ENCODE results near the gene DIPK1A.

The DIPK1A gene

DNA sequence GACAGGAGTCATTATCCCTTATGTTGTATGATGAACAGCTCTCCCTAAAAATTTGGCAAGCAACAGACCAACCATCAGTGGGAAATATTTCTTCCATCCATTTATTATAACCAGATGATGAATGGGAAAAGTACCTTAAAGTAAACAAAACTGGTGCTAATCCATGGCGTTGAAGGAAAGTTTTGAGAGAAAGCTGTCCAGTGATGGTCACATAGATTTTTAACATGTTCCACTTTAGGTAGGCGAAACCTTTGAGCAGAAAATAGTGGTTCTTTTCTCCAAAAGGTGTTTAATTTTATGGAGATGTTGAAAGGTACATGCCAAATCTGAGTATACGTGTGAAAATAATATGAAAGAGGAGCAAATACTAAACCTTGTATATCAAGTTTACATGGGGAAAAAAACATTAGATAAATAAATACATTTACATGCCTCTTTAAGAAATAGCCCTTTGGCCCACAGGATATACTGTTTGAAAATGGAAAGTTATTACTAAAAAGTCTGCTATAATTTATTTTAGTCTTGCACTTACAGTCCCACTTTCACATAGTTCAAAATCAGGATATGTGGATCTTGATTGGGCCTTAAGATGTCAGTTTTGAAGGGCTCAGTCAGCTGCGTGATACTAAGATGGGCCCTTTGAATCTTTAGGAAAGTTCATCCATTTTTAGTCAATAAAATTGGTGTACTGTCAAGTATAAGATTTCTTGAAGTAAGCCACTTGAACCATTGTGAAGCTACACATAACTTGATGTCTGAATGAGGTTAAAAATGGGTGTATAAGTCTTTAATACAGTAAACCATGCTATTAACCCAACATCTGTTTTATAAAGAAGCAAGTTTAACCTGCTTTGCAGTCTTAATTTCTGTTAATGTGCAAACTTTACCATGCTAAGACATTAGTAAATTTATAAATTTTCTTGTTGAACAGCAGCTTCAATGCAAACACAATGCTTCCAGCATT, 118.9 kb downstream of the DIPK1A start:
- no peaks in the 10 kb centered on the region for H3K9me3 Mint-ChIP-seq
- H3K4me1 Mint-ChIP-seq (ENCODE audit: low read depth), result peaks cover 38% of the 10 kb centered on the region
- no peaks in the 10 kb centered on the region for H3K27me3 Mint-ChIP-seq
- peaks cover 81% of the 10 kb centered on the region for H3K36me3 Mint-ChIP-seq (ENCODE audit: low read depth)
- H3K4me3 Mint-ChIP-seq, result no peak overlapping the region
- H3K27ac Mint-ChIP-seq, result peak overlapping the region; percentile 16

DNA sequence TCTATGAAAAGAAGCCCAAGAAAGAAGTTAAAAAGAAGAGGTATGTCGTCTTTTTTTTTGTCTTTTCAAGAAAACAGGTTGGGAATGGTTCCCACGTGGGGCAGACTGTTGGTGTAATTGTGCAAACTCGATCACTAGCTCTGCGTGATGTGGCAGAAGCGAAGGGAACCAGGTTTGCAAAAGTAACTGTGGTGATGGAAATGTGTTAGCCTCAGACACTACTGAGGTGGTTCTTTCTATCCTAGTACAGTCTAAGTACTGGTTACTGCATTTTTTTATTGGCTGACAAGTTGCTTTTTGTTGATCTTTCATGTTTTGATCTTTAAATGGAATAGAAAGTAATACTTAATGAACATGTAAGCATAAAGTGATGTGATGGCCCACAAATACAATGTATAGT, 120.7 kb downstream of the DIPK1A start:
- Mint-ChIP-seq H3K27ac (peak overlapping the region; percentile 41), H3K36me3 (ENCODE audit: low read depth) (peaks cover 89% of the 10 kb centered on the region), H3K27me3 (no peaks in the 10 kb centered on the region), H3K4me3 (peak overlapping the region; percentile 48), H3K9me3 (no peaks in the 10 kb centered on the region), H3K4me1 (ENCODE audit: low read depth) (peaks cover 55% of the 10 kb centered on the region)

- Mint-ChIP-seq H3K36me3 (ENCODE audit: low read depth) (peaks cover 100% of the 10 kb centered on the region), H3K4me1 (ENCODE audit: low read depth) (peaks cover 67% of the 10 kb centered on the region), H3K9me3 (no peaks in the 10 kb centered on the region), H3K4me3 (peak overlapping the region; percentile 99), H3K27ac (peak overlapping the region; percentile 80), H3K27me3 (no peaks in the 10 kb centered on the region)
Observed at GRCh38 chr1:92839442-92839841, 121.8 kb downstream of the DIPK1A start.

- Mint-ChIP-seq H3K4me3 (peak overlapping the region; percentile 99), H3K9me3 (no peaks in the 10 kb centered on the region), H3K27ac (peak overlapping the region; percentile 78)
Observed at GRCh38 chr1:92838519-92838918, 122.7 kb downstream of the DIPK1A start.

GRCh38 chr1:92837062-92837461, 124.2 kb downstream of the DIPK1A start:
- H3K9me3 Mint-ChIP-seq, result no peaks in the 10 kb centered on the region
- peak overlapping the region; percentile 72 for H3K27ac Mint-ChIP-seq
- H3K4me3 Mint-ChIP-seq, result peak overlapping the region; percentile 99
- H3K27me3 Mint-ChIP-seq, result no peaks in the 10 kb centered on the region
- H3K4me1 Mint-ChIP-seq (ENCODE audit: low read depth), result peaks cover 83% of the 10 kb centered on the region
- H3K36me3 Mint-ChIP-seq (ENCODE audit: low read depth), result peaks cover 100% of the 10 kb centered on the region

More at GRCh38 chr1:92838519-92838918, 122.7 kb downstream of the DIPK1A start:
- no peaks in the 10 kb centered on the region for H3K27me3 Mint-ChIP-seq
- H3K4me1 Mint-ChIP-seq (ENCODE audit: low read depth), result peaks cover 75% of the 10 kb centered on the region
- peaks cover 100% of the 10 kb centered on the region for H3K36me3 Mint-ChIP-seq (ENCODE audit: low read depth)

- Mint-ChIP-seq H3K4me3 (peak overlapping the region; percentile 99), H3K27me3 (no peaks in the 10 kb centered on the region), H3K27ac (peak overlapping the region; percentile 100)
Observed at GRCh38 chr1:92834617-92835016, 126.6 kb downstream of the DIPK1A start.

GRCh38 chr1:92833840-92834239, 127.4 kb downstream of the DIPK1A start:
- peak overlapping the region; percentile 99 for H3K4me3 Mint-ChIP-seq
- H3K27ac Mint-ChIP-seq, result peak overlapping the region; percentile 100
- peaks cover 60% of the 10 kb centered on the region for H3K4me1 Mint-ChIP-seq (ENCODE audit: low read depth)
- peaks cover 70% of the 10 kb centered on the region for H3K36me3 Mint-ChIP-seq (ENCODE audit: low read depth)
- H3K9me3 Mint-ChIP-seq, result no peaks in the 10 kb centered on the region
- no peaks in the 10 kb centered on the region for H3K27me3 Mint-ChIP-seq

More at GRCh38 chr1:92834617-92835016, 126.6 kb downstream of the DIPK1A start:
- H3K9me3 Mint-ChIP-seq, result no peaks in the 10 kb centered on the region
- H3K4me1 Mint-ChIP-seq (ENCODE audit: low read depth), result peaks cover 66% of the 10 kb centered on the region
- peaks cover 78% of the 10 kb centered on the region for H3K36me3 Mint-ChIP-seq (ENCODE audit: low read depth)

GRCh38 chr1:92832537-92833114, 128.6 kb downstream of the DIPK1A start:
- no peaks in the 10 kb centered on the region for H3K27me3 Mint-ChIP-seq
- H3K4me3 Mint-ChIP-seq, result peak overlapping the region; percentile 99
- H3K27ac Mint-ChIP-seq, result peak overlapping the region; percentile 100
- H3K4me1 Mint-ChIP-seq (ENCODE audit: low read depth), result peaks cover 48% of the 10 kb centered on the region
- H3K9me3 Mint-ChIP-seq, result no peaks in the 10 kb centered on the region
- H3K36me3 Mint-ChIP-seq (ENCODE audit: low read depth), result peaks cover 58% of the 10 kb centered on the region

DNA sequence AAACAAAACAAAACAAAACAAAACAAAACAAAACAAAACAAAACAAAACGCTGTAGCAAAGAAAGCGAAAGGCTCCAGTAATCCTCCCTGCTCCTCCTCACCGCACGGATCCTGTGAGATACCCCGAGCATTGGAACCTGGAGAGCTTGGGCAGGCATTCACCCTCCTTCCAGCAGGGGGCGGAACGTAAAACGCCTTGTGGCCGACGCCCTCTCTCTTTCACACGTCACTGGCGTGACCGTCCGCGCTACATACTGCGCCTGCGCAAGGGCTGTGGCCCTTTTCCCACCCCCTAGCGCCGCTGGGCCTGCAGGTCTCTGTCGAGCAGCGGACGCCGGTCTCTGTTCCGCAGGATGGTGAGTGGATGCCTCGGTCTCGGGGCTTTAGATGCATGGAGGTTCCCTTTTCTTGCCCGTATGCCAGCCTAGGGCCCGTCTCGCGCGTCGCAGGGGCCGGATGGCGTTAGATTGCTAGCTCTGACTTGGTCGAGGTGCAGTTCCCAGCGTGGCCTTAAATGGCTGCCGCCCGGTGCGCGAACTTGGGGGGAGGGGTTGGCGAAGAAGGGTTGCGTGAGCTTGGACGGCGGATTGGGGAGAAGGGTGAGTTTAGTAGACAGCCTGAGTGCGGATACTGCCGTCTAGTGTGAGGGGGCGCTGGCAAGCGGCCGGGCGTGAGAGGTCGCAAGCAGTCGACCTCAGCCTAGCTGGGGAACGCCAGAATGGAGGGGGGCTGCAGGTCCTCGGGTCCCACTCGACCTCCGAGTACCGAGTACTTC, 129.3 kb downstream of the DIPK1A start, which contains the start of gene RPL5:
TSS of gene RPL5 (plus strand) at position 279 of the 775 bp plus-strand sequence. CDS start at position 354, 75 bp downstream.
- Mint-ChIP-seq H3K27ac (peak within 1 kb of the TSS; percentile 100), H3K4me1 (ENCODE audit: low read depth) (peaks cover 42% of the 10 kb centered on the region), H3K36me3 (ENCODE audit: low read depth) (peaks cover 51% of the 10 kb centered on the region), H3K27me3 (no peaks in the 10 kb centered on the region), H3K4me3 (peak within 1 kb of the TSS; percentile 99), H3K9me3 (no peaks in the 10 kb centered on the region)

- Mint-ChIP-seq H3K27ac (peak overlapping the region; percentile 33), H3K4me1 (ENCODE audit: low read depth) (peaks cover 36% of the 10 kb centered on the region), H3K4me3 (peak overlapping the region; percentile 99), H3K9me3 (no peaks in the 10 kb centered on the region), H3K36me3 (ENCODE audit: low read depth) (peaks cover 45% of the 10 kb centered on the region), H3K27me3 (no peaks in the 10 kb centered on the region)
Observed at GRCh38 chr1:92831368-92831761, 129.9 kb downstream of the DIPK1A start.

GRCh38 chr1:92826792-92827191, 134.5 kb downstream of the DIPK1A start:
- H3K4me1 Mint-ChIP-seq (ENCODE audit: low read depth), result no peaks in the 10 kb centered on the region
- no peaks in the 10 kb centered on the region for H3K36me3 Mint-ChIP-seq (ENCODE audit: low read depth)
- H3K27ac Mint-ChIP-seq, result no peak overlapping the region
- no peak overlapping the region for H3K4me3 Mint-ChIP-seq
- H3K27me3 Mint-ChIP-seq, result no peaks in the 10 kb centered on the region
- no peaks in the 10 kb centered on the region for H3K9me3 Mint-ChIP-seq

DNA sequence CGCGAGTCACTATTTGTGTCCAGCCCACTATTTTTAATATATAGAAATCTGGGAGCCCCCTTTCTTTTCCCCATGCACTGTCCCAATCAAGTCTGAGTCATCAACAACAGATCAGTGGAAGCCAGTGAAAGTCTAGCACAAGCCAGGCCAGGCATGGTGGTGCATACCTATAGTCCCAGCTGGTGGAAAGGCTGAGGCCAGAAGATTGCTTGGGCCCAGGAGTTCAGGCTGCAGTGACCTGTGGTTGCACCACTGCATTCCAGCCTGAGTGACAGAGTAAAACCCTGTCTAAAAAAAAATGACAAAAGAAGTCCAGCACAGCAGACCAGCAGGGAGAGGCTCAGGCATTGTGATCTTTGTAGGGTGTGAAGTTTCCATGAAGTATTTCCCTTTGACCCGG, 138.4 kb downstream of the DIPK1A start:
- Mint-ChIP-seq H3K27ac (no peak overlapping the region), H3K27me3 (peaks cover 9% of the 10 kb centered on the region), H3K9me3 (no peaks in the 10 kb centered on the region), H3K4me1 (ENCODE audit: low read depth) (no peaks in the 10 kb centered on the region), H3K4me3 (no peak overlapping the region), H3K36me3 (ENCODE audit: low read depth) (no peaks in the 10 kb centered on the region)

DNA sequence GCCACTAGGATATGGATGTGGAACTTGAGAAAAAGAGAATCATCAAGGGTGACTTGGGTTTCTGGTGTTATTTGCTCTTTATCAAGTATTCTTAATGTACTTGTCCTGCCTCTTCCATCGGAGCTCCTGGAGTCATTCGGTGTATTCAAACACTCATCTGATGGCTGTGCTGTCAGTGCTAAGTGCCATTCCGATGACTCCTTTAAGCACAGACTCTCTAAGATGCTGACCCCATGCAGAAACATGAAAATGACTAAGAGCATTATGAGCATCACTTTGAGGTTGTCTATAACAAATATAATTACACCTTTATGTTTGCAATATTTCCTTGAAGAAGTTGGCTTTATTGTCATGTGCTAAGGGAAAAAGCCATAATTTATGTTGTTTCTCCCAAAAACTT, 140.7 kb downstream of the DIPK1A start:
- no peaks in the 10 kb centered on the region for H3K4me1 Mint-ChIP-seq (ENCODE audit: low read depth)
- no peaks in the 10 kb centered on the region for H3K36me3 Mint-ChIP-seq (ENCODE audit: low read depth)
- H3K4me3 Mint-ChIP-seq, result no peak overlapping the region
- H3K9me3 Mint-ChIP-seq, result no peaks in the 10 kb centered on the region
- no peak overlapping the region for H3K27ac Mint-ChIP-seq
- H3K27me3 Mint-ChIP-seq, result peaks cover 9% of the 10 kb centered on the region

- Mint-ChIP-seq H3K36me3 (ENCODE audit: low read depth) (no peaks in the 10 kb centered on the region), H3K27me3 (peaks cover 9% of the 10 kb centered on the region), H3K4me1 (ENCODE audit: low read depth) (no peaks in the 10 kb centered on the region), H3K4me3 (no peak overlapping the region), H3K9me3 (no peaks in the 10 kb centered on the region), H3K27ac (no peak overlapping the region)
Observed at GRCh38 chr1:92820024-92820423, 141.2 kb downstream of the DIPK1A start.

Data from stimulated activated naive CD8-positive, alpha-beta T cell treated with anti-CD3 and anti-CD28 coated beads, Interleukin-15, Interleukin-2, amounts not matched to agents 100 ng/mL and 50 ng/mL, for 24 hours (primary cell).